H1 (cell line): ENCODE measurements around the gene AANAT. TPM values are rescaled to one million over a fixed set of nuclear protein-coding genes. Genes with fewer than 3 reads are reported as not detected.

ENCODE experiments used
- CTCF ChIA-PET: fragments of 300-600 bp; sonication (Branson Sonifier 250); formaldehyde crosslinking; loops from one replicate; lab custom pipeline; 2021; ENCODE audit not compliant: partially characterized antibody; lab: Charles Lee
- POLR2A ChIA-PET: fragments of 300-600 bp; sonication (Branson Sonifier 250); formaldehyde crosslinking; loops from one replicate; lab custom pipeline; 2021; ENCODE audit warnings: inconsistent platforms; ENCODE audit not compliant: partially characterized antibody; lab: Charles Lee
- DNase-seq, 2 experiments: peaks; one replicate each; pipeline versions ENCODE4 v3.0.0 to v3.0.0-alpha.2; 2010 to 2022; ENCODE audit warnings: low spot score in 2 of 2, low read depth in 1 of 2, mixed read lengths in 1 of 2
- FAIRE-seq: peaks from 2 replicates; lab custom pipeline; 2011; peaks lifted over from hg19 to GRCh38; lab: Jason Lieb, UNC
- H2AFZ ChIP-seq: 2 replicates; pipeline ENCODE4 v1.8.1; 2012; ENCODE audit warnings: low read length, inconsistent platforms
- H2AK5ac ChIP-seq: 2 replicates; pipeline ENCODE4 v1.6.1; 2013; ENCODE audit warnings: low read depth, low read length
- H2BK120ac ChIP-seq: replicated peaks from 2 replicates; pipeline ENCODE3; 2013; ENCODE audit warnings: low read depth, low read length, inconsistent platforms
- H2BK12ac ChIP-seq: 2 replicates; pipeline ENCODE4 v1.6.1; 2013; ENCODE audit warnings: low read depth, low read length
- H2BK15ac ChIP-seq: 2 replicates; pipeline ENCODE4 v1.6.1; 2013; ENCODE audit warnings: low read length
- H2BK20ac ChIP-seq: 2 replicates; pipeline ENCODE4 v1.6.1; 2013; ENCODE audit warnings: low read length
- H2BK5ac ChIP-seq: 2 replicates; pipeline ENCODE4 v1.6.1; 2013; ENCODE audit warnings: low read depth, low read length
- H3K14ac ChIP-seq: 2 replicates; pipeline ENCODE4 v1.6.1; 2013; ENCODE audit warnings: inconsistent platforms; ENCODE audit not compliant: insufficient read length
- H3K18ac ChIP-seq: 2 replicates; pipeline ENCODE4 v1.6.1; 2013; ENCODE audit warnings: low read length; ENCODE audit errors: extremely low read depth
- H3K23ac ChIP-seq: 2 replicates; pipeline ENCODE4 v1.6.1; 2013; ENCODE audit warnings: inconsistent platforms; ENCODE audit not compliant: insufficient read length
- H3K23me2 ChIP-seq: 2 replicates; pipeline ENCODE4 v1.6.1; 2013; ENCODE audit warnings: low read depth, low read length
- H3K27ac ChIP-seq: 2 replicates; pipeline ENCODE4 v1.6.1; 2011; ENCODE audit warnings: low read depth, low read length, inconsistent platforms
- H3K27me3 ChIP-seq, 4 experiments: replicated peaks in 1 of 4; 1 replicate in 1 of 4; 2 replicates in 3 of 4; pipeline versions ENCODE4 v1.6.1 to v1.8.1; 2011 to 2013; ENCODE audit warnings: low read length in 3 of 4, mild to moderate bottlenecking in 3 of 4, inconsistent platforms in 2 of 4, mixed read lengths in 2 of 4, moderate library complexity in 1 of 4; ENCODE audit not compliant: control insufficient read depth in 3 of 4, insufficient read depth in 3 of 4; ENCODE audit errors: extremely low read depth in 1 of 4
- H3K36me3 ChIP-seq, 4 experiments: 2 replicates each; pipeline versions ENCODE4 v1.6.1 to v1.8.1; 2011 to 2013; ENCODE audit warnings: mild to moderate bottlenecking in 4 of 4, low read length in 3 of 4, moderate library complexity in 2 of 4, control low read depth in 1 of 4, inconsistent platforms in 1 of 4; ENCODE audit not compliant: insufficient read depth in 4 of 4, control insufficient read depth in 2 of 4
- H3K4ac ChIP-seq: replicated peaks from 2 replicates; pipeline ENCODE3; 2013; ENCODE audit warnings: low read length, low read depth, mixed read lengths, inconsistent platforms; ENCODE audit not compliant: insufficient read length
- H3K4me1 ChIP-seq, 4 experiments: replicated peaks in 1 of 4; 1 replicate in 1 of 4; 2 replicates in 3 of 4; pipeline versions ENCODE4 v1.6.1 to v1.8.1; 2011 to 2013; ENCODE audit warnings: low read length in 3 of 4, inconsistent platforms in 2 of 4, mixed read lengths in 1 of 4; ENCODE audit not compliant: insufficient read depth in 4 of 4, control insufficient read depth in 3 of 4
- H3K4me2 ChIP-seq, 2 experiments: 2 replicates each; pipeline versions ENCODE4 v1.6.1 to v1.8.1; 2011 to 2013; ENCODE audit warnings: low read depth in 2 of 2, low read length in 2 of 2, control low read depth in 1 of 2, inconsistent platforms in 1 of 2, mild to moderate bottlenecking in 1 of 2; ENCODE audit not compliant: insufficient read depth in 1 of 2
- H3K4me3 ChIP-seq, 4 experiments: fragments of 200-600, 300-600 bp in 1 of 4; sonication (generic), shearing (Covaris generic), sonication (Bioruptor Twin) in 1 of 4; 2 replicates each; pipeline versions ENCODE4 v1.5.1 to v1.8.1; 2011 to 2016; ENCODE audit warnings: low read length in 4 of 4, low read depth in 3 of 4, control low read depth in 2 of 4, inconsistent platforms in 2 of 4, mild to moderate bottlenecking in 2 of 4, mixed read lengths in 1 of 4, moderate library complexity in 1 of 4; ENCODE audit not compliant: insufficient read depth in 2 of 4; ENCODE audit errors: extremely low read depth in 1 of 4
- H3K56ac ChIP-seq: replicated peaks from 2 replicates; pipeline ENCODE3; 2013; ENCODE audit warnings: low read depth, mild to moderate bottlenecking, mixed read lengths, low read length, inconsistent platforms; ENCODE audit not compliant: insufficient read length
- H3K79me1 ChIP-seq: 2 replicates; pipeline ENCODE4 v1.6.1; 2013; ENCODE audit warnings: low read depth, low read length, control low read depth
- H3K79me2 ChIP-seq, 2 experiments: 2 replicates each; pipeline versions ENCODE4 v1.6.1 to v1.8.1; 2012 to 2013; ENCODE audit warnings: low read length in 2 of 2, mild to moderate bottlenecking in 2 of 2, inconsistent platforms in 1 of 2; ENCODE audit not compliant: insufficient read depth in 2 of 2, control insufficient read depth in 1 of 2
- H3K9ac ChIP-seq, 4 experiments: replicated peaks in 1 of 4; 1 replicate in 1 of 4; 2 replicates in 3 of 4; pipeline versions ENCODE4 v1.6.1 to v1.8.1; 2011 to 2013; ENCODE audit warnings: low read depth in 3 of 4, low read length in 3 of 4, control low read depth in 2 of 4, mild to moderate bottlenecking in 2 of 4, moderate library complexity in 2 of 4, inconsistent platforms in 1 of 4; ENCODE audit errors: extremely low read depth in 1 of 4
- H3K9me3 ChIP-seq, 2 experiments: 2 replicates each; pipeline versions ENCODE4 v1.6.1 to v1.8.1; 2012 to 2013; ENCODE audit warnings: mild to moderate bottlenecking in 2 of 2, moderate library complexity in 2 of 2, control low read depth in 1 of 2, inconsistent platforms in 1 of 2, low read depth in 1 of 2, low read length in 1 of 2, mixed read lengths in 1 of 2; ENCODE audit not compliant: insufficient read depth in 2 of 2
- H4K20me1 ChIP-seq, 2 experiments: replicated peaks in 1 of 2; 2 replicates each; pipeline versions ENCODE3 to v1.8.1; 2011 to 2013; ENCODE audit warnings: inconsistent platforms in 2 of 2, low read length in 2 of 2, mild to moderate bottlenecking in 1 of 2; ENCODE audit not compliant: insufficient read depth in 2 of 2, control insufficient read depth in 1 of 2
- H4K5ac ChIP-seq: 2 replicates; pipeline ENCODE4 v1.6.1; 2013; ENCODE audit warnings: low read length, low read depth, mixed read lengths, inconsistent platforms; ENCODE audit not compliant: insufficient read length
- H4K8ac ChIP-seq: 2 replicates; pipeline ENCODE4 v1.8.0; 2013; ENCODE audit warnings: mild to moderate bottlenecking, moderate library complexity, low read length, inconsistent platforms; ENCODE audit not compliant: insufficient read depth; ENCODE audit errors: extremely low read depth
- H4K91ac ChIP-seq: replicated peaks from 2 replicates; pipeline ENCODE3; 2013; ENCODE audit warnings: low read length, mixed read lengths, inconsistent platforms; ENCODE audit not compliant: insufficient read length
- BCL11A ChIP-seq, 2 experiments: IDR thresholded peaks; one replicate each; pipeline ENCODE4 v1.6.1; 2011; ENCODE audit warnings: low read depth in 2 of 2, low read length in 2 of 2, mild to moderate bottlenecking in 2 of 2
- CBX8 ChIP-seq: fragments of 300-800, 300-1000 bp; sonication (generic); IDR thresholded peaks from 2 replicates; pipeline ENCODE4 v1.7.1; 2016; ENCODE audit warnings: low read depth, low read length, borderline replicate concordance
- SAP30 ChIP-seq: fragments of 300-600 bp; sonication (generic); IDR thresholded peaks from 2 replicates; pipeline ENCODE4 v1.7.1; 2012; ENCODE audit warnings: low read length, moderate library complexity, mild to moderate bottlenecking, inconsistent platforms; ENCODE audit not compliant: insufficient read depth, insufficient replicate concordance
- WGBS, 2 experiments: shearing (Covaris generic) in 1 of 2; methylation state at CpG; one replicate each; pipeline versions ENCODE4 v1.1.6 to v1.1.7; 2013 to 2015; ENCODE audit warnings: low lambda C conversion rate in 2 of 2, mixed read lengths in 2 of 2, inconsistent platforms in 1 of 2, low coverage in 1 of 2, missing lambda C conversion rate in 1 of 2; ENCODE audit not compliant: insufficient replicate concordance in 2 of 2, insufficient coverage in 1 of 2, insufficient read length in 1 of 2; ENCODE audit errors: extremely low coverage in 1 of 2, missing lambda C conversion rate in 1 of 2; 5-methylcytosine and 5-hydroxymethylcytosine counted together
- polyA plus RNA-seq, 7 experiments: library from polyadenylated mRNA; depleted of rRNA in 3 of 7; stranded (reverse) in 5 of 7; unstranded in 2 of 7; fragments of >200 nt in 5 of 7; fragments of 200-250 nt in 2 of 7; gene quantifications; 1 replicate in 5 of 7; 2 replicates in 1 of 7; 4 replicates in 1 of 7; pipeline versions ENCODE4 v1.2.1 to v1.2.3, GENCODE V29; 2011 to 2013; ENCODE audit warnings: missing spikeins in 2 of 7, mixed read lengths in 2 of 7
- total RNA-seq: library from RNA; stranded (reverse); fragmentation: NEBNext Ultra II Directional; extraction: Animal tissue kit (Norgen Biotek cat#: 25700); gene quantifications from 2 replicates; pipeline ENCODE4 v1.2.1, GENCODE V29; 2021

The AANAT gene
- total and polyA plus RNA-seq, 2 of the 8 experiments (the other 6 are each of a cell fraction or from before 2014, with no cell fraction given), result 0.53 TPM; not detected in 1

DNA sequence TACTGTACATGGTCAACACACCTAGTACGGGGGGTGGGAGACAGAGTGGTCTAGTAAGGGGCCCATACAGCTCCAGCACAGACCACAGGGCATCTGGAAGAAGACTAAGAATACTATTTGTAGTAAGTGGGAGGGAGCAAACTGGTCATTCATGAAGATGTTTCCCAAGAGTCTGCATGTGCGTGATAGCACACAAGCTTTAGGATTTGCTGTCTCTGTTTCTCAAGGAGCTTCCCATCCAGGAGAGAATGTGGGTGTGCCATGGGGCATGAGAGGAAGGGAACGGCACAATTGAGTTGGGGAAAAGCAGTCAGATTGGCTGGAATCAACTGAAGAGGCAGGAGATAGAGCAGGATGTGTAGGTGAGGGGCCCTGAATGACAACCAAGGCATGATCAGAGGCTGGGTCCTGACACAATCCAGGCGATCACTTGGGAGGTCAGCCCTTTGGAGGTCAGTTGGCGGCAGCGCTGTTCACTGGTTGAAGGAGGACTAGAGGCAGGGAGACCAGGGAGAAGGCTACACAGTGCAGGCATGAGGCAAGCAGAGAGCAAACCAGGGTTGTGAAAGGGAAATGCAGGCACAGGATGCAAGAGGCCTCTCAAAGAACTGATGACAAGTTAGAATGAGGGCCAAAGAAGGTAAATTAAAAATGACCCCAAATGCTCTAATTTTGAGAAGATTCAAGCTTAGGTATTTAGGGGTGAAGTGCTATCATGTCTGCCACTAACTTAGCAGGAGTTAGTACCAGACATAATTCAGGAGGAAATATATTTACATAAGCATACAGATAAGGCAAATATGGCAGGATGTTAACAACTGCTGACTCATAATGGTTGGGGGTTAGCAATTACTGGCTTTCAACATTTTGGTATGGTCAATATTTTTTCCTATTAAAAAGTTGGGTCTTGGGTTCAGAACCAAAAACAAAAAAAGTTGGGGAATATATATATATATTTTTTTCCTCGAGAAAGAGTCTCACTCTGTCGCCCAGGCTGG, 24.8 kb upstream of the AANAT start:
- FAIRE-seq (no peak), DNase-seq (no peak)
- 86% methylated on average over 8 of the region's 8 CpGs; no CpG with 5 or more reads in 1 of the 2 experiments for WGBS, 2 experiments
- H3K9me3 ChIP-seq, result no peaks in the 10 kb centered on the region
- no peaks in the 10 kb centered on the region for H3K23me2 ChIP-seq
- H4K91ac ChIP-seq, result peak overlapping the region; percentile 5
- H3K9ac ChIP-seq, result no peak overlapping the region
- no peak overlapping the region for H3K23ac ChIP-seq
- no peak overlapping the region for H3K4me3 ChIP-seq
- peaks cover 20 to 93% of the 10 kb centered on the region in 2 experiments for H3K79me2 ChIP-seq
- no peaks in the 10 kb centered on the region for H3K27me3 ChIP-seq
- peaks cover 20% of the 10 kb centered on the region for H3K79me1 ChIP-seq
- ChIA-PET POLR2A (interaction anchor here (2.9 kb wide), 1 partner anchor 8 kb away, joined by 6 read pairs; no protein-coding TSS in a partner anchor), CTCF (interaction anchor here (1.0 to 3.2 kb wide), 10 partner anchors 7 to 365 kb away, joined by 3 to 19 read pairs (median 4); partner anchors contain the start of genes AANAT and UBE2O)
- H3K56ac ChIP-seq, result no peak overlapping the region
- peak overlapping the region; percentile 32; the same call in 1 of the 2 replicates for H2BK5ac ChIP-seq
- no peak overlapping the region for H2AK5ac ChIP-seq
- peak overlapping the region in 1 of 2 experiments; percentile 50; a peak in 1 of 4 replicates for H3K4me2 ChIP-seq
- H2BK20ac ChIP-seq, result no peak overlapping the region
- H2BK120ac ChIP-seq, result no peak overlapping the region
- H3K36me3 ChIP-seq, result no peaks in the 10 kb centered on the region
- no peak overlapping the region for H2AFZ ChIP-seq
- H4K20me1 ChIP-seq, result peaks cover 3 to 29% of the 10 kb centered on the region in 2 experiments
- H3K14ac ChIP-seq, result no peak overlapping the region
- no peak overlapping the region for H3K27ac ChIP-seq
- H3K4me1 ChIP-seq, result peaks cover 30 to 67% (median 58%) of the 10 kb centered on the region in 4 experiments
- no peak for TF ChIP-seq SAP30
- TF ChIP-seq BCL11A (IDR thresholded peaks at IDR 0.05; ENCODE audit: low read depth in 2 of 2, low read length in 2 of 2), result no peak
- no peak for TF ChIP-seq CBX8
- H2BK12ac ChIP-seq, result 0 out of 2 replicates have a peak overlapping the region, but pooled peaks have one; percentile 41
- H4K8ac ChIP-seq, result no peak overlapping the region
- H3K4ac ChIP-seq, result peak overlapping the region; percentile 11
- H4K5ac ChIP-seq, result no peak overlapping the region
- H2BK15ac ChIP-seq, result no peak overlapping the region
- no peak overlapping the region; the same call in 1 of the 2 replicates for H3K18ac ChIP-seq
